ENCODE results near the gene SLC22A23. TPM values are rescaled to one million over a fixed set of nuclear protein-coding genes. Genes with fewer than 3 reads are reported as not detected.

Gene SLC22A23
- total and polyA plus RNA-seq, 2 donors (not counting 1 experiment from before 2014, with no cell fraction given), result 0.18 to 1.4 TPM

DNA sequence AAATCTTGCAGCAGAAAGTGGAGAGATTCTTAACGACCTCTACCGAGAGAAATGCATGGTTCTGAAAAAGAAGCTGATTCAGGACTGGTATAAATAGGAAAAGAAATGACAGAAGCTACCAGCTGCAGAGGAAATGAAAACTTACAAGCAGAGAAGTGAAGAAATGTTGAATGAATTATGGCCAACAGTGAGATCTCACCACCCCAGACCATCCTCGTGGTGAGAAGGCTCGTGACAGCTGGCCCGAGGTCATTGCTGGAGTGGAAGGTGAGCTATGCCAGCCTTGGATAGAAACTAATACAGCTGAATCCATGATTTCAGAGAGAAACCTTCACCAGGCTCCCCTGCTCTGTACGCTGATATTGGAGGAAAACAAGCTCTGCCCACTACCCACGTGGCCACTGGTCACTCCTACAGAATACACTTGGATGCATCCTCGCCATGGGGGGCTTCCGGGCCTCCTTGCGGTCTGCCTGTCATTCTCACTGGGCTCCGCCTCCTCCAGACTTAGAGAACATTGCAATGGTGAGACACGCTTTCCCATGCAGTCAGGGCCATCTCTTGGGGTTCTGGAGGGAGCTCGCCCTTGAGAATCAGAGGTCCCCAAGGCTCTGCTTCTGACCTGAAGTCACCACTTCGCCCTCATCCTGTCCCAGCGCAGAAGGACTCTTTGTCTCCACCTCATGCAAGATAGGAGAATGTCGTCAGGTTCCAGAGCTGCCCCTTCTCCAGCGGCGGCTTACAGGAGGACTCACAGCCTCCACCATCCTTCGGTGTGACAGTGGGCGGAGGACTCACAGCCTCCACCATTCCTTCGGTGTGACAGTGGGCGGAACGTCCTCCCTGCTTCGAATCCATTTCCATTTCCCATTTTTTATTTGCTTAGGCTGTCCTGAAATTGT is 218.8 kb downstream of the SLC22A23 start:
- ChIA-PET CTCF (interaction anchor here (0.6 to 0.8 kb wide), 2 partner anchors 13 to 111 kb away, joined by 3 to 4 read pairs; no protein-coding TSS in a partner anchor), POLR2A (no interaction called here)
- TF ChIP-seq EZH2 (IDR thresholded peaks at IDR 0.05; ENCODE audit: borderline replicate concordance, insufficient read depth, low read depth, low read length, poor library complexity, severe bottlenecking), result no peak
- TF ChIP-seq, protein P1, sequence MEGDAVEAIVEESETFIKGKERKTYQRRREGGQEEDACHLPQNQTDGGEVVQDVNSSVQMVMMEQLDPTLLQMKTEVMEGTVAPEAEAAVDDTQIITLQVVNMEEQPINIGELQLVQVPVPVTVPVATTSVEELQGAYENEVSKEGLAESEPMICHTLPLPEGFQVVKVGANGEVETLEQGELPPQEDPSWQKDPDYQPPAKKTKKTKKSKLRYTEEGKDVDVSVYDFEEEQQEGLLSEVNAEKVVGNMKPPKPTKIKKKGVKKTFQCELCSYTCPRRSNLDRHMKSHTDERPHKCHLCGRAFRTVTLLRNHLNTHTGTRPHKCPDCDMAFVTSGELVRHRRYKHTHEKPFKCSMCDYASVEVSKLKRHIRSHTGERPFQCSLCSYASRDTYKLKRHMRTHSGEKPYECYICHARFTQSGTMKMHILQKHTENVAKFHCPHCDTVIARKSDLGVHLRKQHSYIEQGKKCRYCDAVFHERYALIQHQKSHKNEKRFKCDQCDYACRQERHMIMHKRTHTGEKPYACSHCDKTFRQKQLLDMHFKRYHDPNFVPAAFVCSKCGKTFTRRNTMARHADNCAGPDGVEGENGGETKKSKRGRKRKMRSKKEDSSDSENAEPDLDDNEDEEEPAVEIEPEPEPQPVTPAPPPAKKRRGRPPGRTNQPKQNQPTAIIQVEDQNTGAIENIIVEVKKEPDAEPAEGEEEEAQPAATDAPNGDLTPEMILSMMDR (IDR thresholded peaks at IDR 0.05), result no peak
- ATAC-seq (ENCODE audit: low read depth), result no peak
- Histone ChIP-seq H3K27ac (ENCODE audit: low read length in 2 of 2) (no peak overlapping the region), H3K4me3 (ENCODE audit: control extremely low read depth in 1 of 5, extremely low read depth in 1 of 5, insufficient read depth in 1 of 5, low read depth in 2 of 5, low read length in 4 of 5) (no peak overlapping the region), H3K36me3 (replicated peaks in 1 of 2; ENCODE audit: control extremely low read depth in 1 of 2, control insufficient read depth in 1 of 2, extremely low read depth in 1 of 2, insufficient read depth in 2 of 2, low read length in 1 of 2) (no peaks in the 10 kb centered on the region), H3K9ac (ENCODE audit: low read length) (no peak overlapping the region), H3K9me3 (ENCODE audit: control extremely low read depth in 1 of 3, control insufficient read depth in 2 of 3, insufficient read depth in 1 of 3, low read length in 2 of 3) (no peaks in the 10 kb centered on the region), H3K4me1 (ENCODE audit: control insufficient read depth in 2 of 2, insufficient read depth in 2 of 2, low read length in 2 of 2) (peaks cover 3 to 8% of the 10 kb centered on the region in 2 donors), H4K20me1 (ENCODE audit: control insufficient read depth, insufficient read depth, low read length, poor library complexity, severe bottlenecking) (no peaks in the 10 kb centered on the region), H3K79me2 (ENCODE audit: control insufficient read depth, insufficient read depth, low read length) (no peaks in the 10 kb centered on the region), H3K4me2 (replicated peaks; ENCODE audit: low read depth, low read length, poor library complexity, severe bottlenecking) (no peak overlapping the region), H2AFZ (ENCODE audit: insufficient read depth, low read depth, low read length, poor library complexity, severe bottlenecking) (no peak overlapping the region), H3K27me3 (replicated peaks in 1 of 4; ENCODE audit: control extremely low read depth in 1 of 4, control insufficient read depth in 3 of 4, insufficient read depth in 4 of 4, low read length in 3 of 4) (peaks cover 0 to 17% (median 14%) of the 10 kb centered on the region in 4 experiments)
- H3K4me3 Mint-ChIP-seq, result no peak overlapping the region
- WGBS (ENCODE audit: insufficient coverage), result 60% methylated on average over 21 of the region's 24 CpGs
- peaks cover 52% of the 10 kb centered on the region for H3K27me3 Mint-ChIP-seq
- H3K9me3 Mint-ChIP-seq (ENCODE audit: insufficient read depth), result no peaks in the 10 kb centered on the region
- H3K4me1 Mint-ChIP-seq, result peaks cover 4% of the 10 kb centered on the region
- H3K27ac Mint-ChIP-seq, result no peak overlapping the region
- intact Hi-C loops (cut with micrococcal nuclease), result no loop called here
- DNase-seq, result no peak

GRCh38 chr6:3236005-3236404 is 220.8 kb downstream of the SLC22A23 start:
- no peak overlapping the region for H3K4me3 ChIP-seq (ENCODE audit: control extremely low read depth in 1 of 5, extremely low read depth in 1 of 5, insufficient read depth in 1 of 5, low read depth in 2 of 5, low read length in 4 of 5)
- CTCF ChIA-PET, result interaction anchor here (0.7 kb wide), 1 partner anchor 12 kb away, joined by 3 read pairs; no protein-coding TSS in a partner anchor
- TF ChIP-seq, protein P1 (IDR thresholded peaks at IDR 0.05), result no peak
- TF ChIP-seq EZH2 (IDR thresholded peaks at IDR 0.05; ENCODE audit: borderline replicate concordance, insufficient read depth, low read depth, low read length, poor library complexity, severe bottlenecking), result no peak
- no peak for DNase-seq
- POLR2A ChIA-PET, result interaction anchor here (0.7 kb wide), 1 partner anchor 53 kb away, joined by 3 read pairs; no protein-coding TSS in a partner anchor
- intact Hi-C loops (cut with micrococcal nuclease), result no loop called here
- 0% methylated on average over 2 of the region's 3 CpGs for WGBS (ENCODE audit: insufficient coverage)
- H3K4me2 ChIP-seq (replicated peaks; ENCODE audit: low read depth, low read length, poor library complexity, severe bottlenecking), result no peak overlapping the region
- H3K27me3 Mint-ChIP-seq, result peaks cover 63% of the 10 kb centered on the region
- no peak overlapping the region for H3K4me3 Mint-ChIP-seq
- no peak overlapping the region for H3K9ac ChIP-seq (ENCODE audit: low read length)
- peaks cover 15% of the 10 kb centered on the region for H3K4me1 Mint-ChIP-seq
- H4K20me1 ChIP-seq (ENCODE audit: control insufficient read depth, insufficient read depth, low read length, poor library complexity, severe bottlenecking), result no peaks in the 10 kb centered on the region
- H3K27ac Mint-ChIP-seq, result no peak overlapping the region
- no peak for ATAC-seq (ENCODE audit: low read depth)
- peaks cover 0 to 12% (median 0%) of the 10 kb centered on the region in 3 donors for H3K9me3 ChIP-seq (ENCODE audit: control extremely low read depth in 1 of 3, control insufficient read depth in 2 of 3, insufficient read depth in 1 of 3, low read length in 2 of 3)
- H3K4me1 ChIP-seq (ENCODE audit: control insufficient read depth in 2 of 2, insufficient read depth in 2 of 2, low read length in 2 of 2), result peaks cover 17 to 21% of the 10 kb centered on the region in 2 donors
- no peaks in the 10 kb centered on the region for H3K79me2 ChIP-seq (ENCODE audit: control insufficient read depth, insufficient read depth, low read length)
- H3K27ac ChIP-seq (ENCODE audit: low read length in 2 of 2), result no peak overlapping the region
- H3K27me3 ChIP-seq (replicated peaks in 1 of 4; ENCODE audit: control extremely low read depth in 1 of 4, control insufficient read depth in 3 of 4, insufficient read depth in 4 of 4, low read length in 3 of 4), result peaks cover 0 to 35% (median 30%) of the 10 kb centered on the region in 4 experiments
- H2AFZ ChIP-seq (ENCODE audit: insufficient read depth, low read depth, low read length, poor library complexity, severe bottlenecking), result no peak overlapping the region
- H3K36me3 ChIP-seq (replicated peaks in 1 of 2; ENCODE audit: control extremely low read depth in 1 of 2, control insufficient read depth in 1 of 2, extremely low read depth in 1 of 2, insufficient read depth in 2 of 2, low read length in 1 of 2), result no peaks in the 10 kb centered on the region
- H3K9me3 Mint-ChIP-seq (ENCODE audit: insufficient read depth), result no peaks in the 10 kb centered on the region
